SJCRH30 (cell line): ENCODE results near the gene SPR. TPM values are rescaled to one million over a fixed set of nuclear protein-coding genes. Genes with fewer than 3 reads are reported as not detected.

Experiments used
- DNase-seq, 2 experiments: peaks; one replicate each; pipeline ENCODE4 v3.0.0-alpha.2; 2015 to 2020
- H3K27ac ChIP-seq: fragments of 250-450 bp; sonication (Bioruptor Pico); 2 replicates; pipeline ENCODE4 v1.5.1; 2020; ENCODE audit warnings: mild to moderate bottlenecking, moderate library complexity
- H3K27me3 ChIP-seq: fragments of 250-450 bp; sonication (Bioruptor Pico); 2 replicates; pipeline ENCODE4 v1.5.1; 2020; ENCODE audit warnings: mild to moderate bottlenecking, moderate library complexity
- H3K36me3 ChIP-seq: fragments of 250-450 bp; sonication (Bioruptor Pico); 2 replicates; pipeline ENCODE4 v1.5.1; 2020; ENCODE audit warnings: mild to moderate bottlenecking, moderate library complexity
- H3K4me1 ChIP-seq: fragments of 250-450 bp; sonication (Bioruptor Pico); 2 replicates; pipeline ENCODE4 v1.5.1; 2020; ENCODE audit warnings: mild to moderate bottlenecking, moderate library complexity
- H3K4me3 ChIP-seq: fragments of 250-450 bp; sonication (Bioruptor Pico); 2 replicates; pipeline ENCODE4 v1.5.1; 2020; ENCODE audit warnings: mild to moderate bottlenecking, moderate library complexity
- H3K9me3 ChIP-seq: fragments of 250-450 bp; sonication (Bioruptor Pico); replicated peaks from 2 replicates; pipeline ENCODE4 v1.5.1; 2020; ENCODE audit warnings: mild to moderate bottlenecking, moderate library complexity
- total RNA-seq: library from RNA; depleted of rRNA; stranded (reverse); fragments of >200 nt; shearing (Covaris generic); gene quantifications from 2 replicates; pipeline ENCODE4 v1.2.3, GENCODE V29; 2014

The SPR gene
- total RNA-seq, 1 experiment from 2014 or later, result 34.3 TPM

- H3K4me1 ChIP-seq, result no peaks in the 10 kb centered on the region
- 0 out of 2 replicates have a peak, but pooled peaks cover 3% of the 10 kb centered on the region for H3K27me3 ChIP-seq
- no peak overlapping the region for H3K4me3 ChIP-seq
- no peak for DNase-seq
- peaks cover 6% of the 10 kb centered on the region; the same call in 1 of the 2 replicates for H3K9me3 ChIP-seq
- H3K27ac ChIP-seq, result no peak overlapping the region
- no peaks in the 10 kb centered on the region for H3K36me3 ChIP-seq
Observed at GRCh38 chr2:72871060-72871459, 16.1 kb upstream of the SPR start.

GRCh38 chr2:72871880-72872279 is 15.3 kb upstream of the SPR start:
- H3K27ac ChIP-seq, result no peak overlapping the region
- no peak for DNase-seq
- H3K36me3 ChIP-seq, result no peaks in the 10 kb centered on the region
- 0 out of 2 replicates have a peak, but pooled peaks cover 3% of the 10 kb centered on the region for H3K27me3 ChIP-seq
- H3K9me3 ChIP-seq, result peaks cover 6% of the 10 kb centered on the region; the same call in 1 of the 2 replicates
- no peak overlapping the region for H3K4me3 ChIP-seq
- H3K4me1 ChIP-seq, result no peaks in the 10 kb centered on the region

GRCh38 chr2:72883356-72883962 is 3.7 kb upstream of the SPR start:
- peak; percentile 72 to 80 for DNase-seq
- Histone ChIP-seq H3K27ac (no peak overlapping the region), H3K9me3 (no peaks in the 10 kb centered on the region), H3K27me3 (0 out of 2 replicates have a peak, but pooled peaks cover 3% of the 10 kb centered on the region), H3K36me3 (no peaks in the 10 kb centered on the region), H3K4me3 (no peak overlapping the region), H3K4me1 (peaks cover 6% of the 10 kb centered on the region; the same call in 1 of the 2 replicates)

- Histone ChIP-seq H3K9me3 (no peaks in the 10 kb centered on the region), H3K4me3 (peak overlapping the region; percentile 74), H3K27ac (no peak overlapping the region; the same call in 1 of the 2 replicates), H3K36me3 (no peaks in the 10 kb centered on the region), H3K4me1 (peaks cover 6% of the 10 kb centered on the region; the same call in 1 of the 2 replicates), H3K27me3 (no peaks in the 10 kb centered on the region)
- no peak for DNase-seq
Observed at GRCh38 chr2:72886505-72887031, 640 bp upstream of the SPR start.

- DNase-seq, result peak; percentile 94 to 97
- no peaks in the 10 kb centered on the region for H3K27me3 ChIP-seq
- peak overlapping the region; percentile 59 for H3K27ac ChIP-seq
- peaks cover 6% of the 10 kb centered on the region; the same call in 1 of the 2 replicates for H3K4me1 ChIP-seq
- H3K36me3 ChIP-seq, result peaks cover 3% of the 10 kb centered on the region; the same call in 1 of the 2 replicates
- H3K9me3 ChIP-seq, result no peaks in the 10 kb centered on the region
- H3K4me3 ChIP-seq, result peak overlapping the region; percentile 74
Observed at GRCh38 chr2:72887740-72888437, 681 bp downstream of the SPR start.

- H3K27ac ChIP-seq, result no peak overlapping the region
- no peaks in the 10 kb centered on the region for H3K9me3 ChIP-seq
- H3K27me3 ChIP-seq, result no peaks in the 10 kb centered on the region
- DNase-seq, result no peak
- H3K36me3 ChIP-seq, result peaks cover 3% of the 10 kb centered on the region; the same call in 1 of the 2 replicates
- no peak overlapping the region; the same call in 1 of the 2 replicates for H3K4me3 ChIP-seq
- H3K4me1 ChIP-seq, result peaks cover 6% of the 10 kb centered on the region; the same call in 1 of the 2 replicates
Observed at GRCh38 chr2:72888438-72889202, 1.4 kb downstream of the SPR start.

- peaks cover 12% of the 10 kb centered on the region; the same call in 1 of the 2 replicates for H3K4me1 ChIP-seq
- H3K4me3 ChIP-seq, result no peak overlapping the region
- no peaks in the 10 kb centered on the region for H3K9me3 ChIP-seq
- H3K27me3 ChIP-seq, result no peaks in the 10 kb centered on the region
- peaks cover 3% of the 10 kb centered on the region; the same call in 1 of the 2 replicates for H3K36me3 ChIP-seq
- no peak for DNase-seq
- H3K27ac ChIP-seq, result no peak overlapping the region
Observed at GRCh38 chr2:72889991-72890390, 2.8 kb downstream of the SPR start.

GRCh38 chr2:72891091-72891818 is 4.0 kb downstream of the SPR start:
- Histone ChIP-seq H3K27ac (no peak overlapping the region), H3K4me1 (peaks cover 16% of the 10 kb centered on the region; the same call in 1 of the 2 replicates), H3K27me3 (no peaks in the 10 kb centered on the region), H3K36me3 (peaks cover 3% of the 10 kb centered on the region; the same call in 1 of the 2 replicates), H3K4me3 (no peak overlapping the region), H3K9me3 (no peaks in the 10 kb centered on the region)
- no peak for DNase-seq

- Histone ChIP-seq H3K4me1 (peaks cover 13% of the 10 kb centered on the region; the same call in 1 of the 2 replicates), H3K36me3 (peaks cover 3% of the 10 kb centered on the region; the same call in 1 of the 2 replicates), H3K4me3 (no peak overlapping the region), H3K27me3 (no peaks in the 10 kb centered on the region), H3K27ac (no peak overlapping the region), H3K9me3 (no peaks in the 10 kb centered on the region)
- DNase-seq, result peak; percentile 59 to 64
Observed at GRCh38 chr2:72892506-72893173, 5.4 kb downstream of the SPR start.

GRCh38 chr2:72893594-72894319 is 6.5 kb downstream of the SPR start:
- Histone ChIP-seq H3K4me3 (no peak overlapping the region), H3K36me3 (peaks cover 3% of the 10 kb centered on the region; the same call in 1 of the 2 replicates), H3K4me1 (peaks cover 14% of the 10 kb centered on the region; the same call in 1 of the 2 replicates), H3K27me3 (peaks cover 8% of the 10 kb centered on the region; the same call in 1 of the 2 replicates), H3K9me3 (no peaks in the 10 kb centered on the region), H3K27ac (no peak overlapping the region)
- DNase-seq, result peak; percentile 74 to 85

- no peak overlapping the region for H3K4me3 ChIP-seq
- peaks cover 3% of the 10 kb centered on the region; the same call in 1 of the 2 replicates for H3K36me3 ChIP-seq
- DNase-seq, result no peak
- H3K27me3 ChIP-seq, result peaks cover 9% of the 10 kb centered on the region; the same call in 1 of the 2 replicates
- H3K27ac ChIP-seq, result no peak overlapping the region
- peaks cover 14% of the 10 kb centered on the region; the same call in 1 of the 2 replicates for H3K4me1 ChIP-seq
- no peaks in the 10 kb centered on the region for H3K9me3 ChIP-seq
Observed at GRCh38 chr2:72894514-72894913, 7.3 kb downstream of the SPR start.

GRCh38 chr2:72895154-72895553 is 7.9 kb downstream of the SPR start:
- H3K4me1 ChIP-seq, result peaks cover 14% of the 10 kb centered on the region; the same call in 1 of the 2 replicates
- H3K27me3 ChIP-seq, result peaks cover 9% of the 10 kb centered on the region; the same call in 1 of the 2 replicates
- H3K9me3 ChIP-seq, result no peaks in the 10 kb centered on the region
- H3K4me3 ChIP-seq, result peak overlapping the region; percentile 41
- H3K27ac ChIP-seq, result no peak overlapping the region
- peak; percentile 51 to 66 for DNase-seq
- H3K36me3 ChIP-seq, result peaks cover 3% of the 10 kb centered on the region; the same call in 1 of the 2 replicates
